H9 (cell line): Measurements from ENCODE around the gene RMI2. TPM values are rescaled to one million over a fixed set of nuclear protein-coding genes. Genes with fewer than 3 reads are reported as not detected.

Source experiments
- DNase-seq: peaks from one replicate; pipeline ENCODE4 v3.0.0-alpha.2; 2017
- H2AFZ ChIP-seq: one replicate; pipeline ENCODE4 v1.6.1; 2013; ENCODE audit warnings: mild to moderate bottlenecking, low read length, control low read depth, moderate library complexity
- H2AK5ac ChIP-seq: 2 replicates; pipeline ENCODE4 v1.6.1; 2013; ENCODE audit warnings: low read length, control low read depth, mixed read lengths; ENCODE audit not compliant: insufficient read length
- H2BK120ac ChIP-seq: one replicate; pipeline ENCODE4 v1.6.1; 2013; ENCODE audit warnings: low read depth, mild to moderate bottlenecking, low read length, control low read depth, inconsistent platforms; ENCODE audit not compliant: poor library complexity, severe bottlenecking
- H2BK12ac ChIP-seq: 2 replicates; pipeline ENCODE4 v1.6.1; 2013; ENCODE audit warnings: low read length, control low read depth, mixed read lengths, low read depth; ENCODE audit not compliant: insufficient read length
- H2BK15ac ChIP-seq: 2 replicates; pipeline ENCODE4 v1.6.1; 2013; ENCODE audit warnings: low read depth, low read length, control low read depth
- H2BK20ac ChIP-seq: one replicate; pipeline ENCODE4 v1.6.1; 2013; ENCODE audit warnings: low read depth, mild to moderate bottlenecking, low read length, control low read depth, inconsistent platforms; ENCODE audit not compliant: poor library complexity, severe bottlenecking
- H2BK5ac ChIP-seq: 2 replicates; pipeline ENCODE4 v1.6.1; 2013; ENCODE audit warnings: low read length, control low read depth, mixed read lengths; ENCODE audit not compliant: insufficient read length
- H3K14ac ChIP-seq: 2 replicates; pipeline ENCODE4 v1.6.1; 2013; ENCODE audit warnings: low read length, control low read depth; ENCODE audit not compliant: insufficient read depth
- H3K18ac ChIP-seq: 2 replicates; pipeline ENCODE4 v1.6.1; 2013; ENCODE audit warnings: low read depth, mild to moderate bottlenecking, mixed read lengths, low read length, control low read depth; ENCODE audit not compliant: insufficient read length
- H3K23ac ChIP-seq: 2 replicates; pipeline ENCODE4 v1.6.1; 2013; ENCODE audit warnings: low read length, control low read depth, mixed read lengths, low read depth; ENCODE audit not compliant: insufficient read length
- H3K23me2 ChIP-seq: 2 replicates; pipeline ENCODE4 v1.6.1; 2013; ENCODE audit warnings: low read depth, mild to moderate bottlenecking, mixed read lengths, low read length, control low read depth; ENCODE audit not compliant: insufficient read length, poor library complexity, severe bottlenecking
- H3K27ac ChIP-seq: 2 replicates; pipeline ENCODE4 v1.5.1; 2013; ENCODE audit warnings: low read length, control low read depth, mixed read lengths, low read depth; ENCODE audit not compliant: insufficient read length
- H3K27me3 ChIP-seq: 2 replicates; pipeline ENCODE4 v1.6.1; 2013; ENCODE audit warnings: low read length, control low read depth, inconsistent platforms; ENCODE audit not compliant: insufficient read depth
- H3K4ac ChIP-seq: 2 replicates; pipeline ENCODE4 v1.6.1; 2013; ENCODE audit warnings: low read depth, mild to moderate bottlenecking, control low read depth, inconsistent platforms, low read length, moderate library complexity
- H3K4me1 ChIP-seq: 2 replicates; pipeline ENCODE4 v1.6.1; 2013; ENCODE audit warnings: low read length, control low read depth, inconsistent platforms; ENCODE audit not compliant: insufficient read depth
- H3K4me2 ChIP-seq: 2 replicates; pipeline ENCODE4 v1.6.1; 2013; ENCODE audit warnings: low read length, control low read depth, mixed read lengths; ENCODE audit not compliant: insufficient read length, insufficient read depth
- H3K56ac ChIP-seq: 2 replicates; pipeline ENCODE4 v1.6.1; 2013; ENCODE audit warnings: low read depth, mild to moderate bottlenecking, mixed read lengths, low read length, control low read depth; ENCODE audit not compliant: insufficient read length
- H3K79me1 ChIP-seq: 2 replicates; pipeline ENCODE4 v1.6.1; 2013; ENCODE audit warnings: low read depth, mild to moderate bottlenecking, moderate library complexity, low read length, control low read depth, inconsistent platforms; ENCODE audit not compliant: insufficient read depth, poor library complexity, severe bottlenecking
- H3K79me2 ChIP-seq: 2 replicates; pipeline ENCODE4 v1.6.1; 2013; ENCODE audit warnings: low read length, control low read depth, inconsistent platforms; ENCODE audit not compliant: insufficient read depth
- H3K9ac ChIP-seq: 2 replicates; pipeline ENCODE4 v1.6.1; 2013; ENCODE audit warnings: low read length, control low read depth, mixed read lengths; ENCODE audit not compliant: insufficient read length; ENCODE audit errors: extremely low read depth
- H3K9me3 ChIP-seq: one replicate; pipeline ENCODE4 v1.6.1; 2013; ENCODE audit warnings: low read depth, low read length, inconsistent platforms; ENCODE audit not compliant: control insufficient read depth
- H3T11ph ChIP-seq: one replicate; pipeline ENCODE4 v1.6.1; 2013; ENCODE audit warnings: mild to moderate bottlenecking, low read length, control low read depth, inconsistent platforms
- H4K20me1 ChIP-seq: one replicate; pipeline ENCODE4 v1.6.1; 2013; ENCODE audit not compliant: control insufficient read depth, insufficient read length, insufficient read depth
- H4K5ac ChIP-seq: 2 replicates; pipeline ENCODE4 v1.6.1; 2013; ENCODE audit warnings: low read depth, mild to moderate bottlenecking, mixed read lengths, low read length, control low read depth; ENCODE audit not compliant: insufficient read length
- H4K8ac ChIP-seq: replicated peaks from 2 replicates; pipeline ENCODE4 v1.6.1; 2013; ENCODE audit warnings: low read length, control low read depth, mixed read lengths, low read depth; ENCODE audit not compliant: insufficient read length
- H4K91ac ChIP-seq: 2 replicates; pipeline ENCODE4 v1.6.1; 2013; ENCODE audit warnings: low read depth, mild to moderate bottlenecking, moderate library complexity, mixed read lengths, low read length, control low read depth; ENCODE audit not compliant: insufficient read length
- H3K27ac Mint-ChIP-seq, 3 experiments: 2 replicates in 2 of 3; 3 replicates in 1 of 3; pipeline ENCODE4 v1.8.0; 2020 to 2021; ENCODE audit warnings: mixed read lengths in 3 of 3, mild to moderate bottlenecking in 1 of 3, moderate library complexity in 1 of 3
- H3K27me3 Mint-ChIP-seq: 2 replicates; pipeline ENCODE4 v1.8.0; 2021; ENCODE audit warnings: low read depth, mild to moderate bottlenecking, moderate library complexity, mixed read lengths
- H3K36me3 Mint-ChIP-seq, 3 experiments: 2 replicates in 2 of 3; 3 replicates in 1 of 3; pipeline ENCODE4 v1.8.0; 2020 to 2021; ENCODE audit warnings: low read depth in 3 of 3, mixed read lengths in 3 of 3; ENCODE audit not compliant: insufficient read depth in 1 of 3
- H3K4me1 Mint-ChIP-seq, 2 experiments: 2 replicates each; pipeline ENCODE4 v1.8.0; 2020; ENCODE audit warnings: mixed read lengths in 2 of 2
- H3K4me3 Mint-ChIP-seq, 2 experiments: 2 replicates in 1 of 2; 3 replicates in 1 of 2; pipeline ENCODE4 v1.8.0; 2020 to 2021; ENCODE audit warnings: mild to moderate bottlenecking in 2 of 2, mixed read lengths in 2 of 2, moderate library complexity in 1 of 2
- H3K9me3 Mint-ChIP-seq, 2 experiments: 2 replicates in 1 of 2; 3 replicates in 1 of 2; pipeline ENCODE4 v1.8.0; 2020; ENCODE audit warnings: mild to moderate bottlenecking in 2 of 2, mixed read lengths in 2 of 2, moderate library complexity in 1 of 2
- WGBS: extraction: QIAGEN DNeasy Blood & Tissue Kit; methylation state at CpG from one replicate; pipeline ENCODE4 v1.1.7; 2013; ENCODE audit warnings: missing lambda C conversion rate, low lambda C conversion rate, mixed read lengths; ENCODE audit not compliant: insufficient read length; ENCODE audit errors: extremely low coverage; 5-methylcytosine and 5-hydroxymethylcytosine counted together
- total RNA-seq: library from RNA; stranded (reverse); gene quantifications from 2 replicates; pipeline ENCODE4 v1.2.1, GENCODE V29; 2021
- TF ChIP-seq, protein P1 (sequence below): fragments of 200-600 bp; sonication (generic); conservative IDR thresholded peaks from 3 replicates; pipeline ENCODE4 v1.8.0; 2021; ENCODE audit warnings: antibody characterized with exemption, mild to moderate bottlenecking

Gene RMI2
- total RNA-seq, 1 experiment from 2014 or later, result 57.6 TPM

DNA sequence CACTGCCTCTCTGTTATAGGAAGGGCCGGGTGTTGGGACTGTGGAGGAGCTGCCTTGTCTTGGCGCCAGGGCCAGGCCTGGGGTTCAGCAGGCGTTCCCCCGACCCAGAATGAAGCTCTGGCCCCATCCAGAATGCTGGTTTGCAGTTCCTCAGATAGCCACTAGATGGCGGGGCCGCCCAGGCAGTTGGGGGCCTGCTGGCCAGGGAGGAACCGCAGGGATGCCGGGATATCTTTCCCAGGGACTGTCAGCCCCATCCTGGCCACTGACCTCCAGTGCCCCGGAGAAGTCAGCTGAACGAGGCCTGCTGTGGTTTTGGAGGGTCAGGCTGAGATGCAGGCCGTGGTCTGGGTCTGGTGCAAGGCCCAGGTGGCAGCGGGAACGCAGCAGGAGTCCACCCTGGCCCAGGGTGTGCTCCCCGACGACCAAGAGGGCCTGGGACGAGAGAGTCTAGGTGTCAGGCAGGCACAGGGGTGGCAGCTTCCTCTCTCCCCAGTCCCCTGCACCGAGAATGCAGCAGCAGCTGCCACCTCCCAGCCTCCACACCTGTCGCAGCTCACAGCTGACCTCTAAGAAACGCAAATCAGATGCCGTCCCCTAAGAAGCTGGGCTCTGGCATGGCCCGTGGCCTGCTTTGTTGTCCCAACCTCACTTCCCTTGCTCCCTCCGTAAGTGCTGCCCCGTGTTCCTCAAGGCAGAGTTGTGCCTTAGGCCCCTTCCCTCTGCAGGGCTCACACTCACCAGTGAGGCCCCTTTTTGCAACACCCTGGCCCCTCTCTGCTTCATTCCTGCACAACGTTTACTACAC, 51.2 kb downstream of the RMI2 start:
- TF ChIP-seq, protein P1, sequence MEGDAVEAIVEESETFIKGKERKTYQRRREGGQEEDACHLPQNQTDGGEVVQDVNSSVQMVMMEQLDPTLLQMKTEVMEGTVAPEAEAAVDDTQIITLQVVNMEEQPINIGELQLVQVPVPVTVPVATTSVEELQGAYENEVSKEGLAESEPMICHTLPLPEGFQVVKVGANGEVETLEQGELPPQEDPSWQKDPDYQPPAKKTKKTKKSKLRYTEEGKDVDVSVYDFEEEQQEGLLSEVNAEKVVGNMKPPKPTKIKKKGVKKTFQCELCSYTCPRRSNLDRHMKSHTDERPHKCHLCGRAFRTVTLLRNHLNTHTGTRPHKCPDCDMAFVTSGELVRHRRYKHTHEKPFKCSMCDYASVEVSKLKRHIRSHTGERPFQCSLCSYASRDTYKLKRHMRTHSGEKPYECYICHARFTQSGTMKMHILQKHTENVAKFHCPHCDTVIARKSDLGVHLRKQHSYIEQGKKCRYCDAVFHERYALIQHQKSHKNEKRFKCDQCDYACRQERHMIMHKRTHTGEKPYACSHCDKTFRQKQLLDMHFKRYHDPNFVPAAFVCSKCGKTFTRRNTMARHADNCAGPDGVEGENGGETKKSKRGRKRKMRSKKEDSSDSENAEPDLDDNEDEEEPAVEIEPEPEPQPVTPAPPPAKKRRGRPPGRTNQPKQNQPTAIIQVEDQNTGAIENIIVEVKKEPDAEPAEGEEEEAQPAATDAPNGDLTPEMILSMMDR, result peak; percentile 100
- H4K91ac ChIP-seq, result no peak overlapping the region
- H3K27ac ChIP-seq, result no peak overlapping the region
- no peak overlapping the region for H2AK5ac ChIP-seq
- H3K4me1 ChIP-seq, result no peaks in the 10 kb centered on the region
- no peak overlapping the region for H3K56ac ChIP-seq
- H3K79me1 ChIP-seq, result no peaks in the 10 kb centered on the region
- H3K14ac ChIP-seq, result no peak overlapping the region
- H3K9ac ChIP-seq, result no peak overlapping the region
- no peak overlapping the region for H2BK5ac ChIP-seq
- H3K27me3 ChIP-seq, result no peaks in the 10 kb centered on the region
- H3K79me2 ChIP-seq, result no peaks in the 10 kb centered on the region
- no peak overlapping the region for H2AFZ ChIP-seq
- Mint-ChIP-seq H3K9me3 (no peaks in the 10 kb centered on the region), H3K4me3 (no peak overlapping the region), H3K27ac (peak overlapping the region in 2 of 3 experiments; percentile 39 to 72; a peak in 4 of 7 replicates), H3K4me1 (peaks cover 7 to 13% of the 10 kb centered on the region in 2 experiments), H3K27me3 (no peaks in the 10 kb centered on the region; the same call in 1 of the 2 replicates), H3K36me3 (no peaks in the 10 kb centered on the region)
- H4K20me1 ChIP-seq, result no peaks in the 10 kb centered on the region
- no peak overlapping the region for H3T11ph ChIP-seq
- H2BK12ac ChIP-seq, result no peak overlapping the region
- no peak overlapping the region for H3K4me2 ChIP-seq
- no peaks in the 10 kb centered on the region for H3K9me3 ChIP-seq
- no CpG with 5 or more reads among the region's 24 CpGs for WGBS
- H4K5ac ChIP-seq, result no peak overlapping the region
- no peak overlapping the region for H3K18ac ChIP-seq
- H2BK20ac ChIP-seq, result no peak overlapping the region
- peaks cover 3% of the 10 kb centered on the region for H3K23me2 ChIP-seq
- H2BK15ac ChIP-seq, result no peak overlapping the region
- no peak overlapping the region for H2BK120ac ChIP-seq
- H4K8ac ChIP-seq, result no peak overlapping the region
- DNase-seq, result peak; percentile 86
- no peak overlapping the region for H3K23ac ChIP-seq
- H3K4ac ChIP-seq, result no peak overlapping the region
